Activated T-cell treated with anti-CD3 and anti-CD28 coated beads, Interleukin-2, amount 50 U/mL, for 4 hours (primary cell): ENCODE measurements around the gene SLC7A6OS. TPM values are rescaled to one million over a fixed set of nuclear protein-coding genes. Genes with fewer than 3 reads are reported as not detected.
A peak's percentile ranks its signal among the peaks of the same experiment; 100 is the strongest.

Experiments
- ATAC-seq, 2 donors: fragments of 200-7000 bp; cut with Tn5 transposase; one replicate each; pipeline ENCODE4 v1.10.0; 2021
- DNase-seq: peaks from one replicate; pipeline ENCODE4 v3.0.0-alpha.2; 2020
- H3K27me3 Mint-ChIP-seq: one replicate; pipeline ENCODE4 v1.8.0; 2021; ENCODE audit warnings: low read depth, mixed read lengths
- H3K36me3 Mint-ChIP-seq: one replicate; pipeline ENCODE4 v1.8.0; 2022; ENCODE audit warnings: mixed read lengths; ENCODE audit not compliant: insufficient read depth
- H3K4me1 Mint-ChIP-seq: one replicate; pipeline ENCODE4 v1.8.0; 2021; ENCODE audit warnings: low read depth, mixed read lengths
- H3K4me3 Mint-ChIP-seq: one replicate; pipeline ENCODE4 v1.8.0; 2021; ENCODE audit warnings: mild to moderate bottlenecking, moderate library complexity, mixed read lengths
- H3K9me3 Mint-ChIP-seq: one replicate; pipeline ENCODE4 v1.8.0; 2021; ENCODE audit warnings: mixed read lengths
- total RNA-seq, 3 donors: library from RNA; stranded (reverse); gene quantifications; one replicate each; pipeline ENCODE4 v1.2.1, GENCODE V29; 2021

Gene SLC7A6OS
- total RNA-seq, result 10 to 100 TPM; 19.0 to 27.6 (median 21.5) TPM

GRCh38 chr16:68310774-68311511, at the start of gene SLC7A6OS, which contains the start of gene PRMT7:
Gene SLC7A6OS, minus strand, starts transcription at chr16:68310946. Its CDS starts 20 bp downstream, at chr16:68310926.
Gene PRMT7, plus strand, starts transcription at chr16:68311019. Its CDS starts 4,961 bp downstream, at chr16:68315980.
- Mint-ChIP-seq H3K9me3 (no peaks in the 10 kb centered on the region), H3K36me3 (peaks cover 19% of the 10 kb centered on the region), H3K4me3 (peak within 1 kb of the TSS; percentile 92), H3K4me1 (peaks cover 50% of the 10 kb centered on the region), H3K27me3 (no peaks in the 10 kb centered on the region)
- ATAC-seq (peak; percentile 98 to 99), DNase-seq (peak; percentile 87)

GRCh38 chr16:68359398-68360191, 48.8 kb upstream of the SLC7A6OS start:
- no peak overlapping the region for H3K4me3 Mint-ChIP-seq
- peaks cover 17% of the 10 kb centered on the region for H3K36me3 Mint-ChIP-seq
- H3K9me3 Mint-ChIP-seq, result no peaks in the 10 kb centered on the region
- H3K27me3 Mint-ChIP-seq, result no peaks in the 10 kb centered on the region
- DNase-seq, result no peak
- no peak for ATAC-seq
- peaks cover 39% of the 10 kb centered on the region for H3K4me1 Mint-ChIP-seq

- DNase-seq, result no peak
- no peaks in the 10 kb centered on the region for H3K27me3 Mint-ChIP-seq
- no peak overlapping the region for H3K4me3 Mint-ChIP-seq
- no peak for ATAC-seq
- peaks cover 40% of the 10 kb centered on the region for H3K4me1 Mint-ChIP-seq
- peaks cover 21% of the 10 kb centered on the region for H3K36me3 Mint-ChIP-seq
- H3K9me3 Mint-ChIP-seq, result no peaks in the 10 kb centered on the region
Observed at GRCh38 chr16:68358951-68359350, 48.2 kb upstream of the SLC7A6OS start.

- H3K4me1 Mint-ChIP-seq, result peaks cover 40% of the 10 kb centered on the region
- ATAC-seq (no peak), DNase-seq (no peak)
- H3K27me3 Mint-ChIP-seq, result no peaks in the 10 kb centered on the region
- H3K9me3 Mint-ChIP-seq, result no peaks in the 10 kb centered on the region
- no peak overlapping the region for H3K4me3 Mint-ChIP-seq
- H3K36me3 Mint-ChIP-seq, result peaks cover 21% of the 10 kb centered on the region
Observed at GRCh38 chr16:68357923-68358322, 47.2 kb upstream of the SLC7A6OS start.

- Mint-ChIP-seq H3K4me3 (no peak overlapping the region), H3K36me3 (peaks cover 22% of the 10 kb centered on the region)
Observed at GRCh38 chr16:68357521-68357922, 46.8 kb upstream of the SLC7A6OS start.

GRCh38 chr16:68356919-68357286, 46.2 kb upstream of the SLC7A6OS start:
- ATAC-seq (no peak), DNase-seq (no peak)
- peaks cover 40% of the 10 kb centered on the region for H3K4me1 Mint-ChIP-seq
- no peaks in the 10 kb centered on the region for H3K9me3 Mint-ChIP-seq
- peaks cover 22% of the 10 kb centered on the region for H3K36me3 Mint-ChIP-seq
- peak overlapping the region; percentile 52 for H3K4me3 Mint-ChIP-seq
- H3K27me3 Mint-ChIP-seq, result no peaks in the 10 kb centered on the region

More at GRCh38 chr16:68357521-68357922, 46.8 kb upstream of the SLC7A6OS start:
- Mint-ChIP-seq H3K27me3 (no peaks in the 10 kb centered on the region), H3K4me1 (peaks cover 40% of the 10 kb centered on the region), H3K9me3 (no peaks in the 10 kb centered on the region)
- no peak for DNase-seq
- no peak for ATAC-seq

- H3K4me3 Mint-ChIP-seq, result peak overlapping the region; percentile 52
- no peaks in the 10 kb centered on the region for H3K9me3 Mint-ChIP-seq
- ATAC-seq (peak; percentile 87 to 89), DNase-seq (peak; percentile 51)
- peaks cover 24% of the 10 kb centered on the region for H3K36me3 Mint-ChIP-seq
- H3K4me1 Mint-ChIP-seq, result peaks cover 40% of the 10 kb centered on the region
- no peaks in the 10 kb centered on the region for H3K27me3 Mint-ChIP-seq
Observed at GRCh38 chr16:68356249-68356918, 45.6 kb upstream of the SLC7A6OS start.

- H3K9me3 Mint-ChIP-seq, result no peaks in the 10 kb centered on the region
- no peak for DNase-seq
- no peak for ATAC-seq
- peaks cover 40% of the 10 kb centered on the region for H3K4me1 Mint-ChIP-seq
- H3K27me3 Mint-ChIP-seq, result no peaks in the 10 kb centered on the region
- H3K36me3 Mint-ChIP-seq, result peaks cover 29% of the 10 kb centered on the region
- H3K4me3 Mint-ChIP-seq, result peak overlapping the region; percentile 52
Observed at GRCh38 chr16:68355447-68356248, 44.9 kb upstream of the SLC7A6OS start.

GRCh38 chr16:68354816-68355215, 44.1 kb upstream of the SLC7A6OS start:
- DNase-seq, result no peak
- ATAC-seq, result no peak
- Mint-ChIP-seq H3K9me3 (no peaks in the 10 kb centered on the region), H3K4me3 (no peak overlapping the region), H3K27me3 (no peaks in the 10 kb centered on the region), H3K36me3 (peaks cover 26% of the 10 kb centered on the region), H3K4me1 (peaks cover 40% of the 10 kb centered on the region)

- no peak for DNase-seq
- peaks cover 38% of the 10 kb centered on the region for H3K4me1 Mint-ChIP-seq
- H3K36me3 Mint-ChIP-seq, result peaks cover 36% of the 10 kb centered on the region
- ATAC-seq, result no peak
- H3K4me3 Mint-ChIP-seq, result no peak overlapping the region
- no peaks in the 10 kb centered on the region for H3K27me3 Mint-ChIP-seq
- H3K9me3 Mint-ChIP-seq, result no peaks in the 10 kb centered on the region
Observed at GRCh38 chr16:68353366-68353765, 42.6 kb upstream of the SLC7A6OS start.

- no peaks in the 10 kb centered on the region for H3K9me3 Mint-ChIP-seq
- no peaks in the 10 kb centered on the region for H3K27me3 Mint-ChIP-seq
- no peak overlapping the region for H3K4me3 Mint-ChIP-seq
- DNase-seq, result no peak
- H3K36me3 Mint-ChIP-seq, result peaks cover 42% of the 10 kb centered on the region
- no peak for ATAC-seq
- H3K4me1 Mint-ChIP-seq, result peaks cover 24% of the 10 kb centered on the region
Observed at GRCh38 chr16:68351991-68352431, 41.3 kb upstream of the SLC7A6OS start.

- DNase-seq (no peak), ATAC-seq (no peak)
- Mint-ChIP-seq H3K27me3 (no peaks in the 10 kb centered on the region), H3K9me3 (no peaks in the 10 kb centered on the region), H3K36me3 (peaks cover 47% of the 10 kb centered on the region), H3K4me1 (peaks cover 19% of the 10 kb centered on the region), H3K4me3 (no peak overlapping the region)
Observed at GRCh38 chr16:68351463-68351862, 40.7 kb upstream of the SLC7A6OS start.

GRCh38 chr16:68350813-68351350, 40.1 kb upstream of the SLC7A6OS start:
- DNase-seq (no peak), ATAC-seq (no peak)
- Mint-ChIP-seq H3K4me3 (no peak overlapping the region), H3K36me3 (peaks cover 52% of the 10 kb centered on the region), H3K27me3 (no peaks in the 10 kb centered on the region), H3K9me3 (no peaks in the 10 kb centered on the region), H3K4me1 (peaks cover 14% of the 10 kb centered on the region)
